HCT116 (cell line): ENCODE results near the gene ORMDL3. TPM values are rescaled to one million over a fixed set of nuclear protein-coding genes. Genes with fewer than 3 reads are reported as not detected.

Source experiments
- ATAC-seq: fragments of 200-7000 bp; cut with Tn5 transposase; 2 replicates; pipeline ENCODE4 v1.9.1; 2020; ENCODE audit warnings: mild to moderate bottlenecking, moderate library complexity
- BruUV-seq: library from RNA; stranded (reverse); fragments of 400-500 nt; replicated peaks from 2 replicates; lab custom pipeline; 2021; lab: Mats Ljungman, UMichigan
- CTCF ChIA-PET: fragments of 300-600 bp; sonication (Branson Sonifier 250); formaldehyde crosslinking; loops from one replicate; lab custom pipeline; 2021; ENCODE audit warnings: antibody characterized with exemption; lab: Charles Lee
- POLR2A ChIA-PET: fragments of 300-600, 350-600 bp; sonication (Branson Sonifier 250); formaldehyde crosslinking; loops from one replicate; lab custom pipeline; 2021; ENCODE audit warnings: antibody characterized with exemption; lab: Charles Lee
- RAD21 ChIA-PET, 2 experiments: fragments of 300-600 bp; sonication (Branson Sonifier 250); formaldehyde crosslinking; loops; one replicate each; lab custom pipeline; 2023; ENCODE audit warnings: low total read pairs in 2 of 2; ENCODE audit not compliant: uncharacterized antibody in 2 of 2, unreplicated experiment in 2 of 2, low non-redundant PET in 1 of 2; lab: Charles Lee
- DNase-seq: peaks from one replicate; pipeline ENCODE4 v3.0.0-alpha.2; 2010; ENCODE audit warnings: low read depth, low spot score
- H2AFZ ChIP-seq: fragments of 200-600 bp; shearing (Covaris generic), sonication (generic); 2 replicates; pipeline ENCODE4 v1.6.1; 2017; ENCODE audit warnings: low read depth, mixed run types, mixed read lengths, antibody characterized with exemption, low read length; ENCODE audit not compliant: poor library complexity, severe bottlenecking
- H3K27ac ChIP-seq: 2 replicates; pipeline ENCODE4 v1.5.1; 2012; ENCODE audit warnings: low read depth, low read length
- H3K27me3 ChIP-seq: fragments of 200-600 bp; sonication (generic); 2 replicates; pipeline ENCODE4 v1.6.1; 2016; ENCODE audit warnings: mixed run types, low read length, mixed read lengths; ENCODE audit not compliant: insufficient read depth
- H3K36me3 ChIP-seq, 2 experiments: fragments of 200-500 bp in 1 of 2; fragments of 200-600 bp in 1 of 2; sonication (Bioruptor generic) in 1 of 2; sonication (generic) in 1 of 2; 2 replicates each; pipeline versions ENCODE4 v1.5.1 to v1.6.1; 2014 to 2016; ENCODE audit warnings: low read length in 2 of 2, inconsistent platforms in 1 of 2, mixed read lengths in 1 of 2, mixed run types in 1 of 2; ENCODE audit not compliant: insufficient read depth in 2 of 2, control insufficient read depth in 1 of 2
- H3K4me1 ChIP-seq, 2 experiments: fragments of 200-600 bp in 1 of 2; sonication (generic) in 1 of 2; 2 replicates each; pipeline versions ENCODE4 v1.5.1 to v1.6.1; 2012 to 2017; ENCODE audit warnings: low read length in 2 of 2, inconsistent platforms in 1 of 2, mild to moderate bottlenecking in 1 of 2, mixed read lengths in 1 of 2, mixed run types in 1 of 2, moderate library complexity in 1 of 2; ENCODE audit not compliant: insufficient read depth in 2 of 2, control insufficient read depth in 1 of 2
- H3K4me2 ChIP-seq: fragments of 200-600 bp; sonication (generic); 2 replicates; pipeline ENCODE4 v1.6.1; 2017; ENCODE audit warnings: mixed run types, low read length, mixed read lengths
- H3K4me3 ChIP-seq, 2 experiments: fragments of 200-600 bp in 1 of 2; sonication (generic) in 1 of 2; replicated peaks in 1 of 2; 2 replicates each; pipeline ENCODE4 v1.5.1; 2011 to 2016; ENCODE audit warnings: low read length in 2 of 2, control low read depth in 1 of 2, low read depth in 1 of 2, mild to moderate bottlenecking in 1 of 2, mixed read lengths in 1 of 2, mixed run types in 1 of 2
- H3K79me2 ChIP-seq: fragments of 200-600 bp; sonication (generic); 2 replicates; pipeline ENCODE4 v1.6.1; 2017; ENCODE audit warnings: mild to moderate bottlenecking, mixed run types, low read length, moderate library complexity, mixed read lengths; ENCODE audit not compliant: insufficient read depth
- H3K9ac ChIP-seq: fragments of 200-600 bp; sonication (generic); 2 replicates; pipeline ENCODE4 v1.6.1; 2016; ENCODE audit warnings: low read length, mixed read lengths
- H3K9me2 ChIP-seq: fragments of 200-600 bp; sonication (generic), shearing (Covaris generic); 2 replicates; pipeline ENCODE4 v1.6.1; 2017; ENCODE audit warnings: mixed run types, mild to moderate bottlenecking, moderate library complexity; ENCODE audit not compliant: insufficient read depth
- H3K9me3 ChIP-seq, 2 experiments: fragments of 200-500 bp in 1 of 2; fragments of 200-600 bp in 1 of 2; sonication (Bioruptor generic) in 1 of 2; sonication (generic) in 1 of 2; 2 replicates each; pipeline ENCODE4 v1.6.1; 2014 to 2017; ENCODE audit warnings: low read length in 2 of 2, mixed read lengths in 2 of 2, inconsistent platforms in 1 of 2, low read depth in 1 of 2, mild to moderate bottlenecking in 1 of 2, mixed run types in 1 of 2, moderate library complexity in 1 of 2; ENCODE audit not compliant: control insufficient read depth in 1 of 2, insufficient read depth in 1 of 2
- H4K20me1 ChIP-seq: fragments of 200-600 bp; sonication (generic), shearing (Covaris generic); 2 replicates; pipeline ENCODE4 v1.6.1; 2017; ENCODE audit warnings: mixed run types, mild to moderate bottlenecking, moderate library complexity; ENCODE audit not compliant: insufficient read depth
- ATF3 ChIP-seq: IDR thresholded peaks from 2 replicates; pipeline ENCODE4 v1.6.1; 2012
- CBX3 ChIP-seq: IDR thresholded peaks from 2 replicates; pipeline ENCODE4 v1.6.1; 2012; ENCODE audit warnings: low read depth
- CEBPB ChIP-seq: IDR thresholded peaks from 2 replicates; pipeline ENCODE4 v1.6.1; 2012; ENCODE audit warnings: low read depth
- EGR1 ChIP-seq: IDR thresholded peaks from 2 replicates; pipeline ENCODE4 v1.6.1; 2012; ENCODE audit warnings: low read depth
- EZH2 ChIP-seq: fragments of 200-600 bp; sonication (generic); IDR thresholded peaks from 2 replicates; pipeline ENCODE4 v1.6.1; 2017; ENCODE audit warnings: antibody characterized with exemption, mixed run types
- EZH2phosphoT487 ChIP-seq: fragments of 200-600 bp; IDR thresholded peaks from 2 replicates; pipeline ENCODE4 v1.6.1; 2018; ENCODE audit warnings: antibody characterized with exemption, borderline replicate concordance
- FOSL1 ChIP-seq: IDR thresholded peaks from 2 replicates; pipeline ENCODE4 v1.6.1; 2012; ENCODE audit warnings: low read depth
- JUND ChIP-seq: IDR thresholded peaks from 2 replicates; pipeline ENCODE4 v1.6.1; 2012
- POLR2AphosphoS5 ChIP-seq: IDR thresholded peaks from 2 replicates; pipeline ENCODE4 v1.6.1; 2011; ENCODE audit warnings: mild to moderate bottlenecking, low read depth, low read length, moderate library complexity
- REST ChIP-seq: IDR thresholded peaks from 2 replicates; pipeline ENCODE4 v1.6.1; 2012; ENCODE audit warnings: low read depth
- SIN3A ChIP-seq: IDR thresholded peaks from 2 replicates; pipeline ENCODE4 v1.6.1; 2012; ENCODE audit warnings: low read depth
- TCF7L2 ChIP-seq: IDR thresholded peaks from 2 replicates; pipeline ENCODE4 v1.7.0; 2011; ENCODE audit warnings: borderline replicate concordance, inconsistent platforms; ENCODE audit not compliant: insufficient read depth, insufficient read length; ENCODE audit errors: extremely low read depth
- YY1 ChIP-seq: IDR thresholded peaks from 2 replicates; pipeline ENCODE4 v1.6.1; 2011; ENCODE audit warnings: low read length, low read depth, moderate library complexity, mild to moderate bottlenecking; ENCODE audit not compliant: insufficient replicate concordance; ENCODE audit errors: extremely low read depth
- ZFX ChIP-seq: fragments of 450-650 bp; IDR thresholded peaks from 2 replicates; pipeline ENCODE4 v1.6.1; 2017
- ZNF274 ChIP-seq: fragments of 200-500 bp; sonication (Bioruptor generic); IDR thresholded peaks from 2 replicates; pipeline ENCODE4 v1.6.1; 2014; ENCODE audit warnings: mild to moderate bottlenecking, low read depth, low read length, inconsistent platforms
- intact Hi-C: fragments of 100-400 bp; cut with micrococcal nuclease; formaldehyde crosslinking; loops from 2 replicates; pipeline ENCODE4 v1.10.0; 2022
- total RNA-seq: library from RNA; stranded (reverse); gene quantifications from one replicate; pipeline ENCODE4 v1.2.1, GENCODE V29; 2021; ENCODE audit not compliant: unreplicated experiment

The ORMDL3 gene
- total RNA-seq, 1 experiment from 2014 or later: 46.9 TPM

GRCh38 chr17:39923836-39924690 is 3.3 kb downstream of the ORMDL3 start:
- Histone ChIP-seq H3K27me3 (no peaks in the 10 kb centered on the region), H3K9me3 (no peaks in the 10 kb centered on the region), H3K79me2 (peaks cover 24% of the 10 kb centered on the region; the same call in 1 of the 2 replicates), H3K9ac (no peak overlapping the region), H3K4me1 (peaks cover 8 to 23% of the 10 kb centered on the region in 2 experiments), H3K27ac (no peak overlapping the region), H4K20me1 (no peaks in the 10 kb centered on the region), H3K36me3 (peaks cover 5 to 31% of the 10 kb centered on the region in 2 experiments; a peak in 2 of 4 replicates), H3K9me2 (no peaks in the 10 kb centered on the region), H3K4me3 (no peak overlapping the region), H2AFZ (no peak overlapping the region), H3K4me2 (no peak overlapping the region)
- RAD21 ChIA-PET: no interaction called here
- ATAC-seq (no peak), DNase-seq (no peak)
- intact Hi-C loops: no loop called here
- CTCF ChIA-PET: no interaction called here
- TF ChIP-seq POLR2AphosphoS5 (no peak), SIN3A (no peak), EGR1 (no peak), FOSL1 (no peak), ATF3 (no peak), TCF7L2 (no peak), ZFX (no peak), ZNF274 (no peak), REST (no peak), JUND (no peak), CEBPB (no peak), EZH2 (no peak), YY1 (no peak), CBX3 (no peak), EZH2phosphoT487 (no peak)
- no TSS peak for BruUV-seq
- POLR2A ChIA-PET: no interaction called here
